Cardiac muscle cell (in vitro differentiated cells and primary cell): ENCODE measurements around the gene ATP8A1. TPM values are rescaled to one million over a fixed set of nuclear protein-coding genes. Genes with fewer than 3 reads are reported as not detected.
"Not testable (repeated sequence)": the region's sequence is repeated elsewhere in the genome, so short reads cannot be mapped to it uniquely, and the experiment has no call there.

Source experiments
- DNase-seq, 2 donors: peaks; one replicate each; pipeline versions ENCODE4 v3.0.0 to v3.0.0-alpha.2; 2010 to 2017; ENCODE audit warnings: low read depth in 1 of 2, low spot score in 1 of 2
- H3K27ac ChIP-seq: fragments of 200-600 bp; sonication (generic); 2 replicates; pipeline ENCODE4 v1.5.1; 2016
- H3K27me3 ChIP-seq: fragments of 200-600 bp; sonication (generic); 2 replicates; pipeline ENCODE4 v1.6.0; 2016; ENCODE audit warnings: control low read depth
- H3K36me3 ChIP-seq: fragments of 200-600 bp; sonication (generic); 2 replicates; pipeline ENCODE4 v1.5.1; 2016; ENCODE audit warnings: control low read depth
- H3K4me1 ChIP-seq: fragments of 200-600 bp; sonication (generic); 2 replicates; pipeline ENCODE4 v1.8.1; 2017; ENCODE audit warnings: low read depth, mild to moderate bottlenecking, mixed run types
- H3K4me3 ChIP-seq: fragments of 200-600 bp; sonication (generic); 2 replicates; pipeline ENCODE4 v1.5.1; 2016; ENCODE audit warnings: mild to moderate bottlenecking
- H3K9me3 ChIP-seq: fragments of 200-600 bp; sonication (generic); 2 replicates; pipeline ENCODE4 v1.5.1; 2017; ENCODE audit warnings: low read depth, mild to moderate bottlenecking, control low read depth
- CTCF ChIP-seq: IDR thresholded peaks from 2 replicates; pipeline ENCODE4 v1.5.1; 2012; ENCODE audit warnings: low read depth, mild to moderate bottlenecking, low read length
- polyA plus RNA-seq: library from polyadenylated mRNA; unstranded; fragments of >200 nt; fragmentation: Nextera tagmentation; extraction: Ambion mirVana; gene quantifications from 2 replicates; pipeline ENCODE4 v1.2.1, GENCODE V29; 2016
- total RNA-seq: library from RNA; depleted of rRNA; stranded (reverse); fragments of >200 nt; gene quantifications from 2 replicates; pipeline ENCODE4 v1.2.3, GENCODE V29; 2016

The ATP8A1 gene
- total RNA-seq (21.1 and 22.7 TPM in 2 replicates), polyA plus RNA-seq (5.0 and 7.6 TPM in 2 replicates)

- TF ChIP-seq CTCF = peak; percentile 4
- H3K27ac ChIP-seq = peak within 1 kb of the TSS; percentile 100
- H3K4me1 ChIP-seq = peaks cover 13% of the 10 kb centered on the region
- H3K27me3 ChIP-seq = no peaks in the 10 kb centered on the region
- no peaks in the 10 kb centered on the region for H3K9me3 ChIP-seq
- H3K4me3 ChIP-seq = peak within 1 kb of the TSS; percentile 78
- peak; percentile 94 to 97 for DNase-seq
- H3K36me3 ChIP-seq = no peaks in the 10 kb centered on the region
Observed at GRCh38 chr4:42656944-42657792, at the start of gene ATP8A1. ATP8A1 (minus strand) TSS chr4:42657105; CDS start chr4:42656873, 232 bp downstream.

- Histone ChIP-seq H3K27ac (no peak overlapping the region), H3K9me3 (no peaks in the 10 kb centered on the region), H3K27me3 (no peaks in the 10 kb centered on the region), H3K36me3 (no peaks in the 10 kb centered on the region), H3K4me3 (no peak overlapping the region), H3K4me1 (no peaks in the 10 kb centered on the region)
- no peak for DNase-seq
- TF ChIP-seq CTCF = no peak
Observed at GRCh38 chr4:42706086-42706485, 49.2 kb upstream of the ATP8A1 start.

GRCh38 chr4:42703813-42704212 is 46.9 kb upstream of the ATP8A1 start:
- Histone ChIP-seq H3K36me3 (no peaks in the 10 kb centered on the region), H3K4me3 (no peak overlapping the region), H3K27ac (no peak overlapping the region), H3K27me3 (no peaks in the 10 kb centered on the region), H3K9me3 (no peaks in the 10 kb centered on the region), H3K4me1 (no peaks in the 10 kb centered on the region)
- DNase-seq = no peak
- no peak for TF ChIP-seq CTCF

- no peaks in the 10 kb centered on the region for H3K9me3 ChIP-seq
- no peaks in the 10 kb centered on the region for H3K27me3 ChIP-seq
- H3K4me3 ChIP-seq = no peak overlapping the region
- no peaks in the 10 kb centered on the region for H3K4me1 ChIP-seq
- TF ChIP-seq CTCF = no peak
- no peak for DNase-seq
- no peak overlapping the region for H3K27ac ChIP-seq
- no peaks in the 10 kb centered on the region for H3K36me3 ChIP-seq
Observed at GRCh38 chr4:42702895-42703294, 46.0 kb upstream of the ATP8A1 start.

- not testable (repeated sequence) for H3K4me3 ChIP-seq, H3K27me3 ChIP-seq
Observed at GRCh38 chr4:42701780-42702179, 44.9 kb upstream of the ATP8A1 start.

GRCh38 chr4:42690537-42690936 is 33.6 kb upstream of the ATP8A1 start:
- no peaks in the 10 kb centered on the region for H3K27me3 ChIP-seq
- no peak overlapping the region for H3K4me3 ChIP-seq

More at GRCh38 chr4:42701780-42702179, 44.9 kb upstream of the ATP8A1 start:
- not testable (repeated sequence) for H3K36me3 ChIP-seq, H3K27ac ChIP-seq, H3K9me3 ChIP-seq, H3K4me1 ChIP-seq, DNase-seq

More at GRCh38 chr4:42690537-42690936, 33.6 kb upstream of the ATP8A1 start:
- no peaks in the 10 kb centered on the region for H3K36me3 ChIP-seq
- H3K4me1 ChIP-seq = no peaks in the 10 kb centered on the region
- TF ChIP-seq CTCF = no peak
- no peak for DNase-seq
- H3K9me3 ChIP-seq = no peaks in the 10 kb centered on the region
- H3K27ac ChIP-seq = no peak overlapping the region
